GM12874 (cell line): ENCODE results near the gene KNTC1.

Experiments
- TF ChIP-seq, protein P1 (sequence below): IDR thresholded peaks from 2 replicates; pipeline ENCODE4 v1.5.1; 2011; ENCODE audit warnings: low read depth, mild to moderate bottlenecking, control low read depth, low read length, moderate library complexity; ENCODE audit not compliant: insufficient read depth

Gene KNTC1

DNA sequence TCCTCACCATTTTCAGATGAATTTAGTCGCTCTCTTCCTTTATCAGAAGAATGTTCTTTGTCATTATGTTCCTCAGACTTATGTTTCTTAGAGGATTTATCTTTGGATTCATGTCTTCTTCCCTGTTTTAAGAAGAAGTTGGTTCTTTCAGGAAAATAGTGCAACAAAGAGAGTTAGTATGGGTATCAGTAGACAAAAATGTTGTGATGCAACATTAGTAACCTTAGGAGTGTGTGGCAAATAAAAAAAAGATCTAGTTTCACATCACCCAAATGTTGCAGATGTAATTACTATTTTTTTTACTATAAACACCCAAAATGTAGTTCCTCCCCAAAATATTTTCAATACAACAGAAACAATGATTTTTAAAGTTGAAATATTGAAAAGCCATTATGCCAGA is 8.1 kb upstream of the KNTC1 start:
- TF ChIP-seq, protein P1, sequence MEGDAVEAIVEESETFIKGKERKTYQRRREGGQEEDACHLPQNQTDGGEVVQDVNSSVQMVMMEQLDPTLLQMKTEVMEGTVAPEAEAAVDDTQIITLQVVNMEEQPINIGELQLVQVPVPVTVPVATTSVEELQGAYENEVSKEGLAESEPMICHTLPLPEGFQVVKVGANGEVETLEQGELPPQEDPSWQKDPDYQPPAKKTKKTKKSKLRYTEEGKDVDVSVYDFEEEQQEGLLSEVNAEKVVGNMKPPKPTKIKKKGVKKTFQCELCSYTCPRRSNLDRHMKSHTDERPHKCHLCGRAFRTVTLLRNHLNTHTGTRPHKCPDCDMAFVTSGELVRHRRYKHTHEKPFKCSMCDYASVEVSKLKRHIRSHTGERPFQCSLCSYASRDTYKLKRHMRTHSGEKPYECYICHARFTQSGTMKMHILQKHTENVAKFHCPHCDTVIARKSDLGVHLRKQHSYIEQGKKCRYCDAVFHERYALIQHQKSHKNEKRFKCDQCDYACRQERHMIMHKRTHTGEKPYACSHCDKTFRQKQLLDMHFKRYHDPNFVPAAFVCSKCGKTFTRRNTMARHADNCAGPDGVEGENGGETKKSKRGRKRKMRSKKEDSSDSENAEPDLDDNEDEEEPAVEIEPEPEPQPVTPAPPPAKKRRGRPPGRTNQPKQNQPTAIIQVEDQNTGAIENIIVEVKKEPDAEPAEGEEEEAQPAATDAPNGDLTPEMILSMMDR = no peak

DNA sequence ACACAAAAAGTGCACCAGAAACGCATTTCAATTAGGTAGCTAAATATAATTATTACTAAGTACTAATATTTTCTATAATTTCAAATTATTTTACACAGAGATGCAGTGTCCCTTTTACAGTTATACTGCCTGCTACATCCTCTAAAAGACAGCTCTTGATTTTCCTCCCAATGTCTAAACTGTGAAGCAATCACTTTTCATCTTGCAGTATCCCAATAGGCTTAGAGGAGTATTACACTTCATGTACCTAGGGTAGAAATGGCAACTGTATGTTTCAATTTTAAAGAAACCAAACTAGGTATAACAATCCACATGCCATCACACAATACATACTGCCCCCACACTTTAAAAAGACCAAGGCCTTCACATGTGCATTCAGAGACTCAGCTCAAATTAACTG is 7.6 kb upstream of the KNTC1 start:
- TF ChIP-seq, protein P1 = no peak

DNA sequence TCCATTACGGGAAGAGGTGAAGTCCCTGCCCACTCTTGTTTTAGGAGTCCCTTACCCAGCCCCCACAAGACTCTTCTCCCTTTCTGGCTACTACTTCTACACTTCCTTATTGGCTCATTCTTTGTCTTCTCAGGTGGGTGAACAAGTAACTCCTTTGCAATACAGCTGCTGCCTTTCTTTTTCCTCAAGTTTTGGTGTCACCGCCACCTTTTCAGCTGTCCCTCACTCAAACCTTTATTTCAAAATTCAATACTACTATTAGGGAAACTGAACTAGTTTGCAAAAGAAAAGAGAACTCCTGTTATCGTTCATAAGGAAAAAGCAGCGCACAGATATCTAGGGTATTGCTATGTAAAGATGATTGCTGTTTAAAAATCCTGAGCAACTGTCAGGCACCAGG is 6.4 kb upstream of the KNTC1 start:
- TF ChIP-seq, protein P1 = no peak

DNA sequence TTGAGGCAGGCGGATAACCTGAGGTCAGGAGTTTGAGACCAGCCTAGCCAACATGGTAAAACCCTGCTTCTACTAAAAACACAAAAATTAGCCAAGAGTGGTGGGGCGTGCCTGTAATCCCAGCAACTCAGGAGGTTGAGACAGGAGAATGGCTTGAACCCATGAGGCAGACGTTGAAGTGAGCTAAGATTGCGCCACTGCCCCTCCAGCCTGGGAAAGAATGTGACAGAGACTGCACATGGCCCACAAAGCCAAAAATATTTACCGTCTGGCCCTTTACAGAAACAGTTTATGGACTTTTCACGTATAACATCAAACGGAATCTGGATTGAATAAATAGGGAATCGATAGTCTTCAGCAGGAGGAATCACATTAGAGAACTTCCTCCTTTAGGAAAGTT is 3.8 kb upstream of the KNTC1 start:
- TF ChIP-seq, protein P1 = no peak

DNA sequence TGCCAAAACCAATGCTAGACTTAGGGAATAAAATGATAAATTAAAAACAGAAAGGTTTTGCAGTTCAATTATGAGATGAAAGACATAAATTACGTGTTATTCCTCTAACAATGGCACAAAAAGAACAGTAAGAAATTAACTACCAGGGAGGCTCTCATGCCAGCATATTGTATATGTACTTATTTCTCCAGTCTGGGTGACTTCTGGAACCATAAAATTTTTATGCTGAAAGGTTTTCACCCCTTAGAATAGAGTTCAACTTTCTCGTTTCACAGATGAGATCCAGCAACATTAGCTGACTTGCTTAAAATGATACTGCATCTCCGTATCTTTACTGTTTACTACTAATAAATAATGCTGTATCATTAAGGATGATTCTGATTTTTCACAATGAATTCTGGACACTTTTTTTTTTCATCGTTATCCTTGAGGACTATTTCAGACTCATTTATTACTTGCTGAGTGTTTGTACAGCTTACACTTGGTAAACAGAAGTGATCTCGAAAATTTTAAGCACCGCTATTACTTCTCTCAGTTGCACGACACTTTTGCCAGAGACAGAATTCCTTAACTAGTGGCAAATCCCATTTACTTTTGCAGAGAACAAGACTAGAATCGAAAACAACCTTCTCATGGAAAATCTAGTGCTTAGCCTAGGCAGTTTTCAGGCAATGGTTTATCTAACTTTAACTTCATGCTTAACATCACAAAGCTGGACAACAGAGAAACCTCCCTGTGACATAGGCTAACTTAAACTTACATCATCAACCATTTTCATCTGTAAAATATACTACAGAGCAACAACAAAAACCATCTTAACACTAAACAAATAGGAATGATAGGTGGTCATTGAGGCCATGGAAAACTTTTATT is 3.0 kb upstream of the KNTC1 start:
- TF ChIP-seq, protein P1 = no peak

DNA sequence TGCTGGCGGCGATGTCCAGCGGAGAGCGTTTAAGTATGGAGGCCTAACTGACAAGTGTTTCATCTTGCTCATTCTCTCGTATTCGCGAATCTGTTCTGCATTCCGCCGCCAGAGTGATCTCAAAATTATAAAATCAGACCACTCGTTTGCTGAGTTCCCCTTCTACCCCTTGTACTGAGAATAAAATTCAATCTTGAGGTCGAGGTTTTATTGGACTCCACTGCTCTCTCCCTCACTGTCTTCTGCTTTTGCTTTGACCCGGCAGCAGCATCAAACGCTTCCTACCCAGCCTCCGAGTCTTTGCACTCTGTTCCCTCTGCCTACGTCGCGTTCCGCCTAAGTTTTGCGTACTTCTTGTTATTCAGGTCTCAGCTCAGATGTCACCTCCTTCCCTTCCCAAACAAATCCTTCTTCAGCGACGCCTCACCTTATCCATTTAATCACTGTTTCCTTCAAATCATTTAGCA is 462 bp downstream of the KNTC1 start:
- TF ChIP-seq, protein P1 = no peak

DNA sequence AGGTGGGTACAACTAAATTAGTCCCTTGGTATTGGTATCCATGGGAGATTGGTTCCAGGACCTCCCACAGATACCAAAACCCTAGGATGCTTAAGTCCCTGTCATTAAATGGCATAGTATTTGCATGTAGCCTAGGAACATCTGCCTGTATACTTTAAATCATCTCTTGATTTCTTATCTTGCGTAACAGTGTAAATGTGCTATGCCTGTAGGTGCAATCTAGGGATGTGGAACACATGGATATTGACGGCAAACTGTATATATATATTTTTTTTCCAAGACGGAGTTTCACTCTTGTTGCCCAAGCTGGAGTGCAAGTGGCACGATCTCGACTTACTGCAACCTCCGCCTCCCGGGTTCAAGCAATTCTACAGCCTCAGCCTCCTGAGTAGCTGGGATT is 1.5 kb downstream of the KNTC1 start:
- TF ChIP-seq, protein P1 = no peak
